H1 (cell line): ENCODE results near the gene ZBTB25. TPM values are rescaled to one million over a fixed set of nuclear protein-coding genes. Genes with fewer than 3 reads are reported as not detected.
A peak's percentile ranks its signal among the peaks of the same experiment; 100 is the strongest.

ENCODE experiments used
- CTCF ChIA-PET: fragments of 300-600 bp; sonication (Branson Sonifier 250); formaldehyde crosslinking; loops from one replicate; lab custom pipeline; 2021; ENCODE audit not compliant: partially characterized antibody; lab: Charles Lee
- POLR2A ChIA-PET: fragments of 300-600 bp; sonication (Branson Sonifier 250); formaldehyde crosslinking; loops from one replicate; lab custom pipeline; 2021; ENCODE audit warnings: inconsistent platforms; ENCODE audit not compliant: partially characterized antibody; lab: Charles Lee
- DNase-seq, 2 experiments: peaks; one replicate each; pipeline versions ENCODE4 v3.0.0 to v3.0.0-alpha.2; 2010 to 2022; ENCODE audit warnings: low spot score in 2 of 2, low read depth in 1 of 2, mixed read lengths in 1 of 2
- FAIRE-seq: peaks from 2 replicates; lab custom pipeline; 2011; peaks lifted over from hg19 to GRCh38; lab: Jason Lieb, UNC
- H2AFZ ChIP-seq: 2 replicates; pipeline ENCODE4 v1.8.1; 2012; ENCODE audit warnings: low read length, inconsistent platforms
- H2AK5ac ChIP-seq: 2 replicates; pipeline ENCODE4 v1.6.1; 2013; ENCODE audit warnings: low read depth, low read length
- H2BK120ac ChIP-seq: replicated peaks from 2 replicates; pipeline ENCODE3; 2013; ENCODE audit warnings: low read depth, low read length, inconsistent platforms
- H2BK12ac ChIP-seq: 2 replicates; pipeline ENCODE4 v1.6.1; 2013; ENCODE audit warnings: low read depth, low read length
- H2BK15ac ChIP-seq: 2 replicates; pipeline ENCODE4 v1.6.1; 2013; ENCODE audit warnings: low read length
- H2BK20ac ChIP-seq: 2 replicates; pipeline ENCODE4 v1.6.1; 2013; ENCODE audit warnings: low read length
- H2BK5ac ChIP-seq: 2 replicates; pipeline ENCODE4 v1.6.1; 2013; ENCODE audit warnings: low read depth, low read length
- H3K14ac ChIP-seq: 2 replicates; pipeline ENCODE4 v1.6.1; 2013; ENCODE audit warnings: inconsistent platforms; ENCODE audit not compliant: insufficient read length
- H3K18ac ChIP-seq: 2 replicates; pipeline ENCODE4 v1.6.1; 2013; ENCODE audit warnings: low read length; ENCODE audit errors: extremely low read depth
- H3K23ac ChIP-seq: 2 replicates; pipeline ENCODE4 v1.6.1; 2013; ENCODE audit warnings: inconsistent platforms; ENCODE audit not compliant: insufficient read length
- H3K23me2 ChIP-seq: 2 replicates; pipeline ENCODE4 v1.6.1; 2013; ENCODE audit warnings: low read depth, low read length
- H3K27ac ChIP-seq: 2 replicates; pipeline ENCODE4 v1.6.1; 2011; ENCODE audit warnings: low read depth, low read length, inconsistent platforms
- H3K27me3 ChIP-seq, 4 experiments: replicated peaks in 1 of 4; 1 replicate in 1 of 4; 2 replicates in 3 of 4; pipeline versions ENCODE4 v1.6.1 to v1.8.1; 2011 to 2013; ENCODE audit warnings: low read length in 3 of 4, mild to moderate bottlenecking in 3 of 4, inconsistent platforms in 2 of 4, mixed read lengths in 2 of 4, moderate library complexity in 1 of 4; ENCODE audit not compliant: control insufficient read depth in 3 of 4, insufficient read depth in 3 of 4; ENCODE audit errors: extremely low read depth in 1 of 4
- H3K36me3 ChIP-seq, 4 experiments: 2 replicates each; pipeline versions ENCODE4 v1.6.1 to v1.8.1; 2011 to 2013; ENCODE audit warnings: mild to moderate bottlenecking in 4 of 4, low read length in 3 of 4, moderate library complexity in 2 of 4, control low read depth in 1 of 4, inconsistent platforms in 1 of 4; ENCODE audit not compliant: insufficient read depth in 4 of 4, control insufficient read depth in 2 of 4
- H3K4ac ChIP-seq: replicated peaks from 2 replicates; pipeline ENCODE3; 2013; ENCODE audit warnings: low read length, low read depth, mixed read lengths, inconsistent platforms; ENCODE audit not compliant: insufficient read length
- H3K4me1 ChIP-seq, 4 experiments: replicated peaks in 1 of 4; 1 replicate in 1 of 4; 2 replicates in 3 of 4; pipeline versions ENCODE4 v1.6.1 to v1.8.1; 2011 to 2013; ENCODE audit warnings: low read length in 3 of 4, inconsistent platforms in 2 of 4, mixed read lengths in 1 of 4; ENCODE audit not compliant: insufficient read depth in 4 of 4, control insufficient read depth in 3 of 4
- H3K4me2 ChIP-seq, 2 experiments: 2 replicates each; pipeline versions ENCODE4 v1.6.1 to v1.8.1; 2011 to 2013; ENCODE audit warnings: low read depth in 2 of 2, low read length in 2 of 2, control low read depth in 1 of 2, inconsistent platforms in 1 of 2, mild to moderate bottlenecking in 1 of 2; ENCODE audit not compliant: insufficient read depth in 1 of 2
- H3K4me3 ChIP-seq, 4 experiments: fragments of 200-600, 300-600 bp in 1 of 4; sonication (generic), shearing (Covaris generic), sonication (Bioruptor Twin) in 1 of 4; 2 replicates each; pipeline versions ENCODE4 v1.5.1 to v1.8.1; 2011 to 2016; ENCODE audit warnings: low read length in 4 of 4, low read depth in 3 of 4, control low read depth in 2 of 4, inconsistent platforms in 2 of 4, mild to moderate bottlenecking in 2 of 4, mixed read lengths in 1 of 4, moderate library complexity in 1 of 4; ENCODE audit not compliant: insufficient read depth in 2 of 4; ENCODE audit errors: extremely low read depth in 1 of 4
- H3K56ac ChIP-seq: replicated peaks from 2 replicates; pipeline ENCODE3; 2013; ENCODE audit warnings: low read depth, mild to moderate bottlenecking, mixed read lengths, low read length, inconsistent platforms; ENCODE audit not compliant: insufficient read length
- H3K79me1 ChIP-seq: 2 replicates; pipeline ENCODE4 v1.6.1; 2013; ENCODE audit warnings: low read depth, low read length, control low read depth
- H3K79me2 ChIP-seq, 2 experiments: 2 replicates each; pipeline versions ENCODE4 v1.6.1 to v1.8.1; 2012 to 2013; ENCODE audit warnings: low read length in 2 of 2, mild to moderate bottlenecking in 2 of 2, inconsistent platforms in 1 of 2; ENCODE audit not compliant: insufficient read depth in 2 of 2, control insufficient read depth in 1 of 2
- H3K9ac ChIP-seq, 4 experiments: replicated peaks in 1 of 4; 1 replicate in 1 of 4; 2 replicates in 3 of 4; pipeline versions ENCODE4 v1.6.1 to v1.8.1; 2011 to 2013; ENCODE audit warnings: low read depth in 3 of 4, low read length in 3 of 4, control low read depth in 2 of 4, mild to moderate bottlenecking in 2 of 4, moderate library complexity in 2 of 4, inconsistent platforms in 1 of 4; ENCODE audit errors: extremely low read depth in 1 of 4
- H3K9me3 ChIP-seq, 2 experiments: 2 replicates each; pipeline versions ENCODE4 v1.6.1 to v1.8.1; 2012 to 2013; ENCODE audit warnings: mild to moderate bottlenecking in 2 of 2, moderate library complexity in 2 of 2, control low read depth in 1 of 2, inconsistent platforms in 1 of 2, low read depth in 1 of 2, low read length in 1 of 2, mixed read lengths in 1 of 2; ENCODE audit not compliant: insufficient read depth in 2 of 2
- H4K20me1 ChIP-seq, 2 experiments: replicated peaks in 1 of 2; 2 replicates each; pipeline versions ENCODE3 to v1.8.1; 2011 to 2013; ENCODE audit warnings: inconsistent platforms in 2 of 2, low read length in 2 of 2, mild to moderate bottlenecking in 1 of 2; ENCODE audit not compliant: insufficient read depth in 2 of 2, control insufficient read depth in 1 of 2
- H4K5ac ChIP-seq: 2 replicates; pipeline ENCODE4 v1.6.1; 2013; ENCODE audit warnings: low read length, low read depth, mixed read lengths, inconsistent platforms; ENCODE audit not compliant: insufficient read length
- H4K8ac ChIP-seq: 2 replicates; pipeline ENCODE4 v1.8.0; 2013; ENCODE audit warnings: mild to moderate bottlenecking, moderate library complexity, low read length, inconsistent platforms; ENCODE audit not compliant: insufficient read depth; ENCODE audit errors: extremely low read depth
- H4K91ac ChIP-seq: replicated peaks from 2 replicates; pipeline ENCODE3; 2013; ENCODE audit warnings: low read length, mixed read lengths, inconsistent platforms; ENCODE audit not compliant: insufficient read length
- CEBPB ChIP-seq: IDR thresholded peaks from 2 replicates; pipeline ENCODE4 v1.6.1; 2012; ENCODE audit warnings: low read depth, low read length
- RBBP5 ChIP-seq: IDR thresholded peaks from 2 replicates; pipeline ENCODE4 v1.7.1; 2012; ENCODE audit warnings: low read depth, mild to moderate bottlenecking, inconsistent platforms, low read length, moderate library complexity, borderline replicate concordance
- WGBS, 2 experiments: shearing (Covaris generic) in 1 of 2; methylation state at CpG; one replicate each; pipeline versions ENCODE4 v1.1.6 to v1.1.7; 2013 to 2015; ENCODE audit warnings: low lambda C conversion rate in 2 of 2, mixed read lengths in 2 of 2, inconsistent platforms in 1 of 2, low coverage in 1 of 2, missing lambda C conversion rate in 1 of 2; ENCODE audit not compliant: insufficient replicate concordance in 2 of 2, insufficient coverage in 1 of 2, insufficient read length in 1 of 2; ENCODE audit errors: extremely low coverage in 1 of 2, missing lambda C conversion rate in 1 of 2; 5-methylcytosine and 5-hydroxymethylcytosine counted together
- polyA plus RNA-seq, 7 experiments: library from polyadenylated mRNA; depleted of rRNA in 3 of 7; stranded (reverse) in 5 of 7; unstranded in 2 of 7; fragments of >200 nt in 5 of 7; fragments of 200-250 nt in 2 of 7; gene quantifications; 1 replicate in 5 of 7; 2 replicates in 1 of 7; 4 replicates in 1 of 7; pipeline versions ENCODE4 v1.2.1 to v1.2.3, GENCODE V29; 2011 to 2013; ENCODE audit warnings: missing spikeins in 2 of 7, mixed read lengths in 2 of 7
- total RNA-seq: library from RNA; stranded (reverse); fragmentation: NEBNext Ultra II Directional; extraction: Animal tissue kit (Norgen Biotek cat#: 25700); gene quantifications from 2 replicates; pipeline ENCODE4 v1.2.1, GENCODE V29; 2021

ZBTB25 gene
- total and polyA plus RNA-seq, 2 of the 8 experiments (the other 6 are each of a cell fraction or from before 2014, with no cell fraction given), result 5.4 to 11.4 TPM

DNA sequence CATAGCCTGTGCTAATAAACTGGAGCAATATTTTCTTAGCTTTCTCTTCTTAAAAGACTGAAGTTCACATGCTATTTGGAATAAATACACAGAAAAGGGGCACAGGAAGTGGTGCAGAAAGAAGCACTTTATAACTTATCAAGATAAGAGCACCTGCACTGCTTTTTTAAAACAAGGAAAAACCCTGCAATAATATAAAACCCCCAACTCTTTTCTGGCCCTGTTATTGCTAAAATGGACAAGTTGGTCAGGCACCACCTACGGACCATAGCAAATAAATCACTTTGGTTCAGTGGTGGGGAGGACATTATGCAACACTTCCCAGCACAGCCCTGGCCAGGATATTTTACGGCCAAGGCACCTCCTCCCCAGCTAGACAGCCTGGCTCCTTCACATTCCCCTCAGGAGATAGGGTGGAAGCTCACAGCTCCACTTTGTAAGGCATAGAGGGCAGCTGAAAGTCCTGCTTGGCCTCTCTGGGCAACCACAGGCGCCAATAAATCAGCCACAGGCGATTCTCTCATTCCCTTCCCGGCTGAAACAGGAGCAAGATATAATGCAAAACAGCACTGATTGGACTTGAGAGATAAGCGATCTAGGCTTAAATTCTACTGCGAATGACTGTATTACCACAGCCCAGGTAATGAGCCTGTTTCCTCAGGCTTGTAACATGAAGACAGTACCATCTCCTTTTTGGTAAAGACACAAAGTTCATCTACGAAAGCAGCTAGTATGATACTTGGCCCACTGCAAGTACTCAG, 2.0 kb downstream of the ZBTB25 start:
- Histone ChIP-seq H3K4me2 (peak overlapping the region in 1 of 2 experiments; percentile 97; a peak in 2 of 4 replicates), H4K20me1 (peaks cover 3 to 4% of the 10 kb centered on the region in 2 experiments), H3K9me3 (no peaks in the 10 kb centered on the region), H3K4ac (no peak overlapping the region), H4K8ac (no peak overlapping the region), H3K23me2 (peaks cover 19% of the 10 kb centered on the region), H2BK12ac (no peak overlapping the region), H2BK5ac (no peak overlapping the region), H2BK15ac (no peak overlapping the region), H3K4me3 (0 out of 8 replicates have a peak overlapping the region, but pooled peaks of 1 of the 4 experiments have one; percentile 75), H3K14ac (no peak overlapping the region), H3K23ac (no peak overlapping the region), H3K27me3 (no peaks in the 10 kb centered on the region), H2BK20ac (no peak overlapping the region), H3K18ac (no peak overlapping the region), H4K91ac (no peak overlapping the region), H3K27ac (no peak overlapping the region), H3K36me3 (no peaks in the 10 kb centered on the region; a peak in 1 of 8 replicates), H3K79me2 (peaks cover 8 to 52% of the 10 kb centered on the region in 2 experiments; a peak in 3 of 4 replicates), H2AK5ac (no peak overlapping the region), H2BK120ac (no peak overlapping the region), H3K79me1 (peaks cover 4% of the 10 kb centered on the region), H2AFZ (no peak overlapping the region), H3K9ac (no peak overlapping the region), H3K56ac (no peak overlapping the region), H3K4me1 (peaks cover 2 to 9% (median 7%) of the 10 kb centered on the region in 4 experiments; a peak in 4 of 7 replicates), H4K5ac (no peak overlapping the region)
- TF ChIP-seq CEBPB (peak; percentile 75), RBBP5 (no peak)
- DNase-seq, result no peak
- no peak for FAIRE-seq
- WGBS, 2 experiments, result 77% methylated on average over 8 of the region's 8 CpGs; no CpG with 5 or more reads in 1 of the 2 experiments
- CTCF ChIA-PET, result interaction anchor here (0.7 to 1.7 kb wide), 5 partner anchors 13 to 149 kb away, joined by 3 to 4 read pairs (median 3); no protein-coding TSS in a partner anchor
- POLR2A ChIA-PET, result interaction anchor here (0.6 to 2.3 kb wide), 8 partner anchors 9 to 142 kb away, joined by 3 to 7 read pairs (median 4); partner anchors contain the start of gene HSPA2
